ENCODE measurements around the gene DPYSL4. TPM values are rescaled to one million over a fixed set of nuclear protein-coding genes. Genes with fewer than 3 reads are reported as not detected.

The DPYSL4 gene
- total RNA-seq, 2 donors from 2014 or later: 4.8 to 9.9 TPM

DNA sequence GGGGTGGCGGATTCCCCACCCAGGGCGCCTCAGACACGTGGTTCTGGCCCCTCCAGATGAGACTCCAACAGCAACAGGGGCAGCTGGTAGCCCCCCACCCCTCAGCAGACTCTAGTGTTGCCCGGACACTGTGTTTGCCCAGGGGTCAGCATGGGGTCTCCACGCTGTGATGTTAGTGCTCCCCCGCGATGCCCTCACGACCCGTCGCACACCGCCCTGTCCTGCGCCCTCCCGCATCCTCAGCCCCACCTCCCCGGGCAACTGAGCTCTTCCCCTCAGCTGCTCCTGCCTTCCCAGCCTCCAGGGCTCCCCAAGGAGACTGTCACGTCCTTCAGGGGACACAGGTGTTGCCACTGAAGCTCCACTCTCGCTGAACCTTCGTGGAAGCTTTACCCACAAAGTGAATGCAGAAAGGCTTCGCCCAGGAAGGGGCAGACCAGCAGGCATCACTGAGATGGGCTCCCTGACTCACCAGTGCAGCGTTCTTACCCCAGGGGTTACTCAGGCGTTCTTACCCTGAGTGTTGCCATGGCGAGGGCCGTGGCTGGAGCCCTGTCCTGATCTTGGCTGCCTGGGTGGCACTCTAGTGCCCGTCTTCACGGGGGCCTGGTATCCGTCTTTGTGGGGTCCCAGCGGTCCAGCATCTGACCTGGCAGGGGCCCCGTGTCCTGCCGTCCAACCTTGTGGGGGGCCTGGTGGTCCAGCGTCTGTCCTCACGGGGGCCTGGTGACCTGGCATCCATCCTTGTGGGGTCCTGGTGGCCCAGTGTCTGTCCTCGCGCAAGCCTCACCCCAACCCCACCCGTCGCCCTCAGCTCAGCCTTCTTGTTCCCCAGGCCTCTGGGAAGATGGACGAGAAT, 14.6 kb downstream of the DPYSL4 start:
- Mint-ChIP-seq H3K27ac (no peak overlapping the region), H3K4me1 (ENCODE audit: low read depth) (no peaks in the 10 kb centered on the region)

DNA sequence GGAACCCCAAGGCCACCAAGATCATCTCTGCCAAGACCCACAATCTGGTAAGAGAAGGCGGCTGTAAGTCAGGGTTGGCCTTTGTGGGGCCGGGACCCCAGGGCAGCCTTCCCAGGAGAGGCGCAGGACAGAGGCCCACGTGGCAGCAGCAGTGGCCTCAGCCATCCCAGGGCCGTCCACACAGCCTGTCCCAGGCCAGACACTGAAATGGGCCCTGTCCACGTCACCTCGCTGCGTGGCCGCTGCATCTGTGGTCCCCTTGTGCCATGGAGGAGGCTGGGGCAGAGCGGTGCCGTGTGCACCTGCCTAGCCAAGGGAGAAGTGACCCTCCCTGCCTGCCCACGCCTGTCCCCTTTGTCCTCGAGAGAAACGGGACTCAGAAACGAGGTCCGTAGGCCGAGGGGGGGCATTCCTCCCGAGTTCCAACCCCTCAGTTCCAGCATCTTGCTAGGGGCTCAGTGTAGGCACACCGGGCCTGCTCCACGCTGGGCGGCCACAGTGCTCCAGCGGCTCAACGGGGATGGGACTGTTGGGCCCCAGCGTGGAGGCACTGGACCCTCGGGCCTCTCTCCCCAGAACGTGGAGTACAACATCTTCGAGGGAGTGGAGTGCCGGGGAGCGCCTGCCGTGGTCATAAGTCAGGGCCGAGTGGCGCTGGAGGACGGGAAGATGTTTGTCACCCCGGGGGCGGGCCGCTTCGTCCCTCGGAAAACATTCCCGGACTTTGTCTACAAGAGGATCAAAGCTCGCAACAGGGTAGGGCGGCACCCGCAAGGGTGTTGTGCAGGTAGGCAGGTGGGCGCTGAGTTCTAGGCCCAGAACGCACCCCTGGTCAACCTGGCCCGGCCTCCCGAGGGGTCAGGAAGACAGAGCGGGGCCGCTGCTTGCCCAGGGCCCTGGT, 15.6 kb downstream of the DPYSL4 start:
- Mint-ChIP-seq H3K27ac (no peak overlapping the region), H3K9me3 (no peaks in the 10 kb centered on the region), H3K27me3 (ENCODE audit: low read depth) (no peaks in the 10 kb centered on the region), H3K4me1 (ENCODE audit: low read depth) (no peaks in the 10 kb centered on the region), H3K36me3 (ENCODE audit: insufficient read depth in 2 of 2) (no peaks in the 10 kb centered on the region), H3K4me3 (no peak overlapping the region)
- ATAC-seq (replicated peaks in 1 of 2): no peak
- DNase-seq: no peak

More for the DNA sequence above, 14.6 kb downstream of the DPYSL4 start:
- Mint-ChIP-seq H3K9me3 (no peaks in the 10 kb centered on the region), H3K4me3 (no peak overlapping the region), H3K36me3 (ENCODE audit: insufficient read depth in 2 of 2) (no peaks in the 10 kb centered on the region), H3K27me3 (ENCODE audit: low read depth) (no peaks in the 10 kb centered on the region)
- ATAC-seq (replicated peaks in 1 of 2): no peak
- DNase-seq: no peak

DNA sequence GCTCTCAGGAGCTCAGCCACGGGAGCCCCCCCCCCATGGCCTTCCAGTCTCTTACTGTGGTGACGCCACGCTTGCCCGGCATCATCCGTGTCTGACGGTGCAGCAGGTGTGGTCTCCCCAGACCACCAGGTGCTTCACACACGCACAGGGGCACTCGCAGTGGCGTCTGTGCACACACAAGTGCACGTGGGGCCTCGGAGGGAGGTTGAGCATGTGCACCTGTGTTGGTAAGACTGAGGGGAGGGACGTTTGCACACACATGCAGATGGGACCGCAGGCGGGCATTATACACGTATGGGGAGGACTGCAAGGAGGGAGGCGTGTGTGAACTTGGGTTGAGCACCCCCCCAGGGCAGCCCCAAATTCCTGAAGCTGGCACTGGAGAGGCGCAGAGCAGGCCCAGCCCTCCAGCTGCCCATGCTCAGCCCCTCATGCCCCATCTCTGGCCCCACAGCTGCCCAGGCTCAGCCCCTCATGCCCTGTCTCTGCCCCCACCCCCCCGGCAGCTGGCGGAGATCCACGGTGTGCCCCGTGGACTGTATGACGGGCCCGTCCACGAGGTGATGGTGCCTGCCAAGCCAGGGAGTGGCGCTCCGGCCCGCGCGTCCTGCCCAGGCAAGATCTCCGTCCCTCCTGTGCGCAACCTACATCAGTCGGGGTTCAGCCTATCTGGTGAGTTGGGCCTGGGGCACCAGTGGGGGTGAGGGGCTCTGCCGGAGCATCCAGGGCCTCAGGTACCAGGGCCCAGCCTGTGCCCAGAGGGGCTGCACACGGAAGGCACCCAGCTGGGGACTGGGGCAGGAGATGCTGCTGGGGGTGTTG, 16.7 kb downstream of the DPYSL4 start:
- Mint-ChIP-seq H3K36me3 (ENCODE audit: insufficient read depth in 2 of 2) (no peaks in the 10 kb centered on the region), H3K27me3 (ENCODE audit: low read depth) (no peaks in the 10 kb centered on the region), H3K9me3 (no peaks in the 10 kb centered on the region), H3K4me3 (no peak overlapping the region), H3K27ac (no peak overlapping the region), H3K4me1 (ENCODE audit: low read depth) (no peaks in the 10 kb centered on the region)
- no peak for ATAC-seq (replicated peaks in 1 of 2)
- DNase-seq: no peak

DNA sequence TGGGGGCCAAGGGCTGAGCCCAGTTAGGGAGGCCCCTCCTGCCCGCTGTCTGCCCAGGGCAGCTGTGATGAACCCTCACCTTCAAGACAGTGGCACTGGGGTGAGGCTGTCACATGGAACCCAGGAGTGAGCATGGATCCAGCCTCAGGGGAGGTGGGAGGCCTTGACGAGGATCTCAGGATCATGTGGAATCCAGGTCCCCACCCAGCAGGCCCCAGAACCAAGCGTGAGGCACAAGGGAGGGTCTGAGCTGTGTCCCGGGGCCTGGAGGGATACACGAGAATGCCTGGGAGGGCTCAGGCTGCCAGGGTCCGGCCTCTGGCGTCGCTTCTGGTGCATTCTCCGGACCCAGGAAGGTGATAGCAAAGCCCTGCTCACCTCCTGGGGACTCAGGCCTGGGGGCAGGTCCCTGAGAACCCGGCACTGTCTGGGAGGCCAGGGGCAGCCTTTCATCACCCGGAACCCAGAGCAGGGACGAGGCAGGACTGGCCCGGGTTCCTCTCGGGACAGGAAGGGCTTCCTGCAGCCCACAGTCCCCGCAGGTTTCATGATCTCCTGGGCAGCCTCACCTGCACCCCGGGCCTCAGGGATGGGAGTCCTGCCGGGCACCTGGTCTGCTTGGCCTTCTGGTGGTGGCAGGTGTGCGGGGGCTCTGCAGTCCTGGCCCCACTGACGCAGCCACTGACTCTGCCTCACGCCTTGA, 17.5 kb downstream of the DPYSL4 start:
- H3K4me1 Mint-ChIP-seq (ENCODE audit: low read depth): no peaks in the 10 kb centered on the region
- H3K27me3 Mint-ChIP-seq (ENCODE audit: low read depth): no peaks in the 10 kb centered on the region
- no peak overlapping the region for H3K27ac Mint-ChIP-seq
- DNase-seq (no peak), ATAC-seq (replicated peaks in 1 of 2) (no peak)
- no peaks in the 10 kb centered on the region for H3K36me3 Mint-ChIP-seq (ENCODE audit: insufficient read depth in 2 of 2)
- H3K9me3 Mint-ChIP-seq: no peaks in the 10 kb centered on the region
- H3K4me3 Mint-ChIP-seq: no peak overlapping the region

DNA sequence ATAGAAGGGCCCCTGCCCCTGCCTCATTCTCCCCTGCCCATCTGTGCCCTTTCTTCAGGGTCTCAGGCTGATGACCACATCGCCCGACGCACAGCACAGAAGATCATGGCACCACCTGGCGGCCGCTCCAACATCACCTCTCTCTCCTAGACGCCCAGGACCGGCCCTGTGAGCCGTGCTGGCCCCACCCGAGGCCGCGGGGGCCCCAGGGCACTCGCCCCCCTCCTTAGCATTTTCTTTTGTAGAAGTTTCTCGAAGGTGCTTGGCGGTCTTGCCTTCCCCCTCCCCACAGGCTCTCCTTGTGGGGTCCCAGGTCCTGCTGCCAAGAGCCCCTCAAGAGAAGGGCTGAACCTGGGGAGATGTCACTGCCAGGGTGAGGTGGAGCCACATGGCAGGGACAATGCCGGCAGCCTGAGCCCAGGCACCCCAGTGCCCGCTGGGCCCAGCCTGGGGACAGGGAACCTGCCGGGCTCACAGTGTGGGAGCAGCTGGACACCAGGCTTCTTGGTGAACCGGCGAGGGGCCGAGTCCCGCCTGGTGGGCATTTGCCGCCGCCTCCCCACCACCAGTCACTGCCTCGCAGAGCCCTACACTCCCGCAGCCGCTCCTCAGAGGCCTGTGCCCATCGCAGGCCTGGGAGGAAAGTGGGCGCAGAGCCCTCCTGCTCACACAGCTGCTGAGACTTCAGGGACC, 18.2 kb downstream of the DPYSL4 start:
- ATAC-seq (replicated peaks in 1 of 2) (no peak), DNase-seq (no peak)
- Mint-ChIP-seq H3K4me3 (no peak overlapping the region), H3K9me3 (no peaks in the 10 kb centered on the region), H3K27me3 (ENCODE audit: low read depth) (no peaks in the 10 kb centered on the region), H3K27ac (no peak overlapping the region), H3K4me1 (ENCODE audit: low read depth) (no peaks in the 10 kb centered on the region), H3K36me3 (ENCODE audit: insufficient read depth in 2 of 2) (no peaks in the 10 kb centered on the region)

DNA sequence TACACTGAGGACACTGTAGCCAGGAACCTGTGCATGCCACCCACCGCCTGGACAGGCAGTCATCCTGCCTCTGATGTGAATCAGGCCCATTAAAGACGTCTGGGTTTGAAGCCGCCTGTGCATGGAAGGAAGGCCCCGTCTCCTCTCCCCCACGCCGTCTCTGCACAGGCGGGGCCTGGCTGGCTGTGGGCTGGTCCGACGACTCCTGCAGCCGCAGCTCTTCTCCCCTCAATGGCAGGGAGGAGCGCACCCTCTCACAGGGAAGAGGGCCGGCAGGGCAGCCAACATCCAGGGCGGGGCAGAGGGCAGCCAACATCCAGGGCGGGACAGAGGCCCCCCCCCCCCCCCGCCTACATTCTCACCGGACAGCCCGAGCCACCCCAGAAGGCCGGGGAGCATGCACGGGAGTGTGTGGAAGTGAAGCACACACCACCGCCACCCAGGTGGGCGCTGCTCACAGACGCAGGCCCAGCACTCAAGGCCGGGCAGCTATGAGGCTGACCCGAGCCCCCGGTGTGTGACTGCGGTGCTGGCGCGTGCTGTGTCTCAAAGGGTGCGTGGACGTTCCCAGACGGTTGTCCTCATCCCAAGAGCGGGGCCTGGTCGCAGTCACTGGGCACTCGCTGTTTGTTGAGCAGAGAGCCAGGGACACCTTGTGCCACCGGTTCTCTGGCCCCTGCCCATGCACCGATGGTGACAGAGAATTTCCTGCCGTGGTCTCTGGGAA, 19.1 kb downstream of the DPYSL4 start:
- H3K4me1 Mint-ChIP-seq (ENCODE audit: low read depth): no peaks in the 10 kb centered on the region
- ATAC-seq (replicated peaks in 1 of 2) (no peak), DNase-seq (no peak)
- H3K4me3 Mint-ChIP-seq: no peak overlapping the region
- no peaks in the 10 kb centered on the region for H3K9me3 Mint-ChIP-seq
- H3K27ac Mint-ChIP-seq: no peak overlapping the region
- no peaks in the 10 kb centered on the region for H3K27me3 Mint-ChIP-seq (ENCODE audit: low read depth)
- H3K36me3 Mint-ChIP-seq (ENCODE audit: insufficient read depth in 2 of 2): no peaks in the 10 kb centered on the region

DNA sequence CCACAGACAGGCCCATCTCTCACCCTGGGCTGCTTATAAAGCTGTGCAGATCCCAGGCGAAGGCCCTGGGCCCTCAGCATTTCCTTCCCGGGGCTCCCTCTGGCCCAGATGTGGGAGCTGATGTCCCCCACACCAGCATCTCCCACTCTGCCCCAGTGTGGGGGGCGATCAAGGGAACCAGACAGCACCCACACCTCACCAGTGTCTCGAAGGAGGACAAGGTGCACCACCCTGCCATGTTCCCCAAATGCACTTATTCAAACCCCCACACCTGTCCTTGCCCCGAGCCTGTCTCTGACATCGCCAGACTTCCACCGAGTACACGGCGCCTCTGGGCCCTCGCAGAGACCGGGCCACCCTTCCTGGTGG, 19.6 kb downstream of the DPYSL4 start:
- Mint-ChIP-seq H3K9me3 (no peaks in the 10 kb centered on the region), H3K4me1 (ENCODE audit: low read depth) (no peaks in the 10 kb centered on the region), H3K27ac (no peak overlapping the region), H3K4me3 (no peak overlapping the region), H3K36me3 (ENCODE audit: insufficient read depth in 2 of 2) (no peaks in the 10 kb centered on the region), H3K27me3 (ENCODE audit: low read depth) (no peaks in the 10 kb centered on the region)
- ATAC-seq (replicated peaks in 1 of 2): no peak
- DNase-seq: no peak

DNA sequence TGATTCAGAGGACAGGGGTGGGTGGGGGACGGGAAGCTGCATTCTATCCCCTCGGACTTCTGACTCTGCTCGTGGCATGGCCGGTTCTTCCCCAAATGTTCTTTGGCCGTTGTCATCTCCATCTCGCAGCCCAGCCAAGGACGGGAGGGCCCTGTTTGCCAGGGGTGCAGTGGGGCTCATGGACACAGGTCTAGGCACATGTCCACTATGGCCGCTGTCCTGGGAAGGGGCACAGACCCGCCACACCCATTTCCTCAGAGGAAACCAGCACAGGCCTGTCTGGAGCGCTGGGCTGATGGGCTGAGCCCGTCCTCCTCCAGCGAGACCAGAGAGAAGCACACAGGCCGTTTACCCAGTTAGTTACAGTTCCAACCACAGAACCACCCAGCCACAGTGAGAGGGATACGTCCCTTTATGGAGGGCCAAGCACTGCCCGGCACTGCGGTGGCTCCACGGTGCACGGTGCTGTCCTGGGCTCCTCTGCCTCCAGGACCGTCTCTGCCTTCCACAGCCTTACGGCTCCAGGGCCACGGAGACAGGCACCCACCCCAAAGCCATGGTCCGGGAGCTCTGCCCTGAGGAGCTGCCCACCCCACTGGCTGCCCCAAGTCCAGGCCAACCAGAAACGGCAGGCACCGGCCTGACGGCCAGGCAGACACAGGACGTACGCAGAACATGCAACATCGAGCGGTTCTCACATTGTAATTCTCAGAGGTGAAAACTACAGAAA, 20.2 kb downstream of the DPYSL4 start:
- H3K4me3 Mint-ChIP-seq: no peak overlapping the region
- ATAC-seq (replicated peaks in 1 of 2) (no peak), DNase-seq (no peak)
- no peak overlapping the region for H3K27ac Mint-ChIP-seq
- no peaks in the 10 kb centered on the region for H3K27me3 Mint-ChIP-seq (ENCODE audit: low read depth)
- H3K36me3 Mint-ChIP-seq (ENCODE audit: insufficient read depth in 2 of 2): peaks cover 0 to under 1% of the 10 kb centered on the region in 2 donors
- no peaks in the 10 kb centered on the region for H3K4me1 Mint-ChIP-seq (ENCODE audit: low read depth)
- H3K9me3 Mint-ChIP-seq: no peaks in the 10 kb centered on the region

DNA sequence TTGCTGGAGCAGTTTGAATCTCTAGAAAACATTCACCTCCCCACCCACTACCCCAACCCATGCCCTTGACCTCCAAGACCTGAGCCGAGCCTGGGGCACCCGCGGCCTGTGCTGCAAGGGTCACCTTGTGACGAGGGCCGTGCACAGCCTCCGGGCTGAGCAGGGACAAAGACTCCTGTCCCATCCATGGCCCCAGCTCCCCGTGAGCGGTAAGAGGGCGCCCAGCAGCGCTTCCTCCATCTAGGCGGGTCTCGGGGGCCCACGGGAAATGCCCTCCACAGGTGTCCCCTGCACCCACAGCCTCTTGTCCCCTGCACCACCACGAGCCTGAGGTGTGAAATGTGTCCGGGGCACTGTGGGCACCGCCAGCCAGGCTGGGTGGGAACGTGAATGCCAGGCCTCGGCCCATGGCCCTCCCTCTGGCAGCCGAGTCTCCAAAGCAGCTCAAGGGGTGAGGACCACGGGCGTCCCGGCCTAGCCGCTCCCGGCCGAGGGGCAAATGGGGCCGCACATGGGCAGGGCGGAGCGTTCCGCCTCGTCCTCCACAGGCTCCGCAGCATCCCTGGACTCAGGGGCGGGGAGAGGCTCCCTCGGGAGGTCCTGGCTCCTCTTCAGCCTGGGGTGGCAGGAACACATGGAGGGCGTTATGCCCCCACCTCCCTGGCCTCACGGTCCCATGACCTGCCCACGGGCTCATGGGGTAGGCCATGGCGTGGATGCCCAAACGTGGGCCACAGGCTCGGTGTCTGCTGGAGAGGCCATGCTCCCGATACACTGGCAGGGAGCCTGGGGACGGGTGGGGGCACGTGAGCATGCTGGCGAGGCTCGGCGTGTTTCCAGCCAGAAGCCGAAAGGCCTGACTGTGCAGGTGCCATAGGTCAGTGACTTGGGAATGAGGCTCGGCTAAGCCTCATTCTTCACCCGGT, 21.1 kb downstream of the DPYSL4 start:
- Mint-ChIP-seq H3K9me3 (no peaks in the 10 kb centered on the region), H3K36me3 (ENCODE audit: insufficient read depth in 2 of 2) (peaks cover 0 to 4% of the 10 kb centered on the region in 2 donors)
- DNase-seq: no peak

DNA sequence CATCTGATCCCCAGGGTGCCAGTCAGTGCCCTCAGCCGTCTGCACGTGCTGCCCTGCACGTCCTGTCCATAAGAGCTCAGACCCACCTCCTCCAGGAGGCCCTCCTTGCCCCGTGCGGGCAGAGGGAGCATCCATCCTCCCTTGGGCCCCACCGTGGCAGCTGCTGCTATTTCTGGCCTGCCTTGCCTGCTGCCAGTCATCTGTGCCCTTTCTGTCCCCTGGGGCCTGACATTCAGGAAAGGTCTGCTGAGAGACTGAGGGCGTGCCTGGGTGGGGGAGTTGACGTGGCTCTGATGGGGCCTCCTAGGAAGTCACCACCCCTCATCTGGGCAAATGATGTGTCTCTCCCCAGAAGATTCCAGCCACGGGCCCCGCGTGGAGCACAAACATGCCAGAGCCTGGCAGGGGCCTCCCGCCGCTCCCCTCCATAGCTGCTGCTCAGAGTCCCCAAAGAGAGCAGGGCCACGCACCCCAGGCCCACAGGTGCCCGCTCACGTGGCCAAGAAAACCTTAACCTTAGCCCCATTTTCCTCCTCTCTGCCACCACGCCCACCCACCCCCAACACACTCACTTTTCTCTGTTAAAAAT, 21.8 kb downstream of the DPYSL4 start:
- Mint-ChIP-seq H3K4me3 (no peak overlapping the region), H3K4me1 (ENCODE audit: low read depth) (no peaks in the 10 kb centered on the region)
- DNase-seq: no peak

More for the DNA sequence above, 21.1 kb downstream of the DPYSL4 start:
- Mint-ChIP-seq H3K27ac (no peak overlapping the region), H3K4me3 (no peak overlapping the region), H3K27me3 (ENCODE audit: low read depth) (no peaks in the 10 kb centered on the region), H3K4me1 (ENCODE audit: low read depth) (no peaks in the 10 kb centered on the region)
- ATAC-seq (replicated peaks in 1 of 2): no peak

More for the DNA sequence above, 21.8 kb downstream of the DPYSL4 start:
- Mint-ChIP-seq H3K36me3 (ENCODE audit: insufficient read depth in 2 of 2) (peaks cover 2 to 6% of the 10 kb centered on the region in 2 donors), H3K9me3 (peaks cover 2 to 3% of the 10 kb centered on the region in 2 donors), H3K27me3 (ENCODE audit: low read depth) (no peaks in the 10 kb centered on the region), H3K27ac (no peak overlapping the region)
- no peak for ATAC-seq (replicated peaks in 1 of 2)

All from activated T-cell treated with anti-CD3 and anti-CD28 coated beads, Interleukin-2, amount 50 U/mL, for 72 hours (primary cell).